CD4-positive, alpha-beta T cell (primary cell): ENCODE results near the gene B3GNT3. TPM values are rescaled to one million over a fixed set of nuclear protein-coding genes. Genes with fewer than 3 reads are reported as not detected.
A peak's percentile ranks its signal among the peaks of the same experiment; 100 is the strongest.

Experiments used
- ATAC-seq: fragments of 200-7000 bp; cut with Tn5 transposase; one replicate; pipeline ENCODE4 v1.10.0; 2022; ENCODE audit warnings: mild to moderate bottlenecking; ENCODE audit not compliant: poor library complexity
- CTCF ChIA-PET: fragments of 350-600 bp; sonication (Branson Sonifier 250); formaldehyde crosslinking; loops from one replicate; lab custom pipeline; 2021; ENCODE audit warnings: antibody characterized with exemption, inconsistent platforms; lab: Charles Lee
- POLR2A ChIA-PET: fragments of 350-600 bp; sonication (Branson Sonifier 250); formaldehyde crosslinking; loops from one replicate; lab custom pipeline; 2021; ENCODE audit warnings: antibody characterized with exemption, inconsistent platforms; lab: Charles Lee
- DNase-seq, 14 experiments: peaks; one replicate each; pipeline ENCODE4 v3.0.0-alpha.2; 2013 to 2020; ENCODE audit warnings: mixed read lengths in 2 of 14
- H3K27ac ChIP-seq, 2 donors: one replicate each; pipeline versions ENCODE4 v1.5.1 to v1.7.0; 2013; ENCODE audit warnings: low read length in 2 of 2, low read depth in 1 of 2, mild to moderate bottlenecking in 1 of 2
- H3K27me3 ChIP-seq, 2 experiments: 1 replicate in 1 of 2; 2 replicates in 1 of 2; pipeline versions ENCODE4 v1.6.1 to v1.7.0; 2013; ENCODE audit warnings: low read length in 2 of 2, control low read depth in 1 of 2, mild to moderate bottlenecking in 1 of 2, moderate library complexity in 1 of 2; ENCODE audit not compliant: insufficient read depth in 2 of 2, control insufficient read depth in 1 of 2
- H3K36me3 ChIP-seq: one replicate; pipeline ENCODE4 v1.6.1; 2013; ENCODE audit warnings: low read length, control low read depth; ENCODE audit not compliant: insufficient read depth
- H3K4me1 ChIP-seq: one replicate; pipeline ENCODE4 v1.6.1; 2013; ENCODE audit warnings: low read length, control low read depth; ENCODE audit not compliant: insufficient read depth
- H3K4me3 ChIP-seq: one replicate; pipeline ENCODE4 v1.5.1; 2013; ENCODE audit warnings: mild to moderate bottlenecking, low read length, moderate library complexity
- H3K9me3 ChIP-seq, 2 experiments: 1 replicate in 1 of 2; 2 replicates in 1 of 2; pipeline versions ENCODE4 v1.6.1 to v1.7.0; 2013; ENCODE audit warnings: low read length in 2 of 2, mild to moderate bottlenecking in 2 of 2, control low read depth in 1 of 2, moderate library complexity in 1 of 2; ENCODE audit not compliant: control insufficient read depth in 1 of 2, insufficient read depth in 1 of 2
- H3K27ac Mint-ChIP-seq: one replicate; pipeline ENCODE4 v1.8.0; 2020; ENCODE audit warnings: mixed read lengths
- H3K27me3 Mint-ChIP-seq: one replicate; pipeline ENCODE4 v1.8.0; 2021; ENCODE audit warnings: mixed read lengths
- H3K36me3 Mint-ChIP-seq: one replicate; pipeline ENCODE4 v1.8.0; 2021; ENCODE audit warnings: low read depth, mixed read lengths
- H3K4me1 Mint-ChIP-seq: one replicate; pipeline ENCODE4 v1.8.0; 2021; ENCODE audit warnings: low read depth, mixed read lengths
- H3K4me3 Mint-ChIP-seq: one replicate; pipeline ENCODE4 v1.8.0; 2020; ENCODE audit warnings: mild to moderate bottlenecking, mixed read lengths
- H3K9me3 Mint-ChIP-seq: one replicate; pipeline ENCODE4 v1.8.0; 2020; ENCODE audit warnings: mixed read lengths
- intact Hi-C, 2 experiments: fragments of 100-400 bp; cut with DNase I in 1 of 2; cut with micrococcal nuclease in 1 of 2; formaldehyde crosslinking; loops; one replicate each; pipeline versions ENCODE4 v1.15.1 to v1.9.0; 2023 to 2025; cut with DNase I, micrococcal nuclease
- total RNA-seq, 174 experiments: library from RNA in 2 of 174; stranded (reverse) in 2 of 174; gene quantifications; one replicate each; pipeline ENCODE4 v1.2.3 and lab custom pipeline; 2021 to 2026
- TF ChIP-seq, protein P1 (sequence below): fragments of 200-600 bp; IDR thresholded peaks from one replicate; pipeline ENCODE4 v1.8.0; 2022; ENCODE audit warnings: antibody characterized with exemption, mild to moderate bottlenecking

Gene B3GNT3
- total RNA-seq, 2 experiments from 2014 or later: 0.39 to 0.52 TPM

DNA sequence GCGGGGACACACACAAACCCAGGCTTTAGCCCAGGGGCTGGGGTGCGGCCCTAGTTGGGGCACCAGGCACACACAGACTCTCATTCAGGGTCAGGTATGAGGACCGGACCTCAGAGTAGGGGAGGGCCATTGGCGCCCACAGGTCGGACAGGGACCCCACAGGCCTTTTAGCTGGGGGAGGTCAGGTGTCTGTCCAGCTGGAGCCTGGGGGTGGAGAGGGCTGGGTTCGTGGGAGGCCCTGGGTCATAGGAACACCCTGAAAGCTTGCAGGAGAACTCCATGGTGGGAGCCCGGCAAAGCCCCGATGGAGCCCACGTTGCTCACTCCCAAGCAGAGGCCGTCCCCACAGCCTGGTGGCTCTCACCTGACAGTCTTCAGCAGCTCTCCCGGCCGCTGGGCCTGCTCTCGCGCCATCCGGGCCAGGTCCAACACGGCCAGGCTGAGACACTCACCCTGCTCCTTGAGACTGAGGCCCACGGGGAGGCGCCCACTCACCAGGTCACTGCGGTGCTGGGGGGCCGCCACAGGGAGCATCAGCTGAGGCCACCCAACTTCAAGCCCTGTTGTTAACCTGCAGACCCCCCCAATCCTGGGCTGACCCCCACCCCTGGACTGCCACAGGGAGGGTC, 47.8 kb downstream of the B3GNT3 start:
- Mint-ChIP-seq H3K4me1 (peaks cover 36% of the 10 kb centered on the region), H3K36me3 (peaks cover 84% of the 10 kb centered on the region), H3K9me3 (no peaks in the 10 kb centered on the region), H3K27ac (peak overlapping the region; percentile 94), H3K4me3 (no peak overlapping the region), H3K27me3 (no peaks in the 10 kb centered on the region)
- no peak for ATAC-seq
- Histone ChIP-seq H3K4me1 (peaks cover 63% of the 10 kb centered on the region), H3K27ac (peak overlapping the region in 1 of 2 donors; percentile 35), H3K36me3 (peaks cover 65% of the 10 kb centered on the region), H3K9me3 (no peaks in the 10 kb centered on the region), H3K27me3 (no peaks in the 10 kb centered on the region), H3K4me3 (no peak overlapping the region)
- ChIA-PET CTCF (no interaction called here), POLR2A (interaction anchor here (1.2 kb wide), 1 partner anchor 17 kb away, joined by 6 read pairs; the partner anchor contains the start of gene RPL18A)
- intact Hi-C loops: no loop called here
- no peak for DNase-seq
- TF ChIP-seq, protein P1, sequence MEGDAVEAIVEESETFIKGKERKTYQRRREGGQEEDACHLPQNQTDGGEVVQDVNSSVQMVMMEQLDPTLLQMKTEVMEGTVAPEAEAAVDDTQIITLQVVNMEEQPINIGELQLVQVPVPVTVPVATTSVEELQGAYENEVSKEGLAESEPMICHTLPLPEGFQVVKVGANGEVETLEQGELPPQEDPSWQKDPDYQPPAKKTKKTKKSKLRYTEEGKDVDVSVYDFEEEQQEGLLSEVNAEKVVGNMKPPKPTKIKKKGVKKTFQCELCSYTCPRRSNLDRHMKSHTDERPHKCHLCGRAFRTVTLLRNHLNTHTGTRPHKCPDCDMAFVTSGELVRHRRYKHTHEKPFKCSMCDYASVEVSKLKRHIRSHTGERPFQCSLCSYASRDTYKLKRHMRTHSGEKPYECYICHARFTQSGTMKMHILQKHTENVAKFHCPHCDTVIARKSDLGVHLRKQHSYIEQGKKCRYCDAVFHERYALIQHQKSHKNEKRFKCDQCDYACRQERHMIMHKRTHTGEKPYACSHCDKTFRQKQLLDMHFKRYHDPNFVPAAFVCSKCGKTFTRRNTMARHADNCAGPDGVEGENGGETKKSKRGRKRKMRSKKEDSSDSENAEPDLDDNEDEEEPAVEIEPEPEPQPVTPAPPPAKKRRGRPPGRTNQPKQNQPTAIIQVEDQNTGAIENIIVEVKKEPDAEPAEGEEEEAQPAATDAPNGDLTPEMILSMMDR: no peak

DNA sequence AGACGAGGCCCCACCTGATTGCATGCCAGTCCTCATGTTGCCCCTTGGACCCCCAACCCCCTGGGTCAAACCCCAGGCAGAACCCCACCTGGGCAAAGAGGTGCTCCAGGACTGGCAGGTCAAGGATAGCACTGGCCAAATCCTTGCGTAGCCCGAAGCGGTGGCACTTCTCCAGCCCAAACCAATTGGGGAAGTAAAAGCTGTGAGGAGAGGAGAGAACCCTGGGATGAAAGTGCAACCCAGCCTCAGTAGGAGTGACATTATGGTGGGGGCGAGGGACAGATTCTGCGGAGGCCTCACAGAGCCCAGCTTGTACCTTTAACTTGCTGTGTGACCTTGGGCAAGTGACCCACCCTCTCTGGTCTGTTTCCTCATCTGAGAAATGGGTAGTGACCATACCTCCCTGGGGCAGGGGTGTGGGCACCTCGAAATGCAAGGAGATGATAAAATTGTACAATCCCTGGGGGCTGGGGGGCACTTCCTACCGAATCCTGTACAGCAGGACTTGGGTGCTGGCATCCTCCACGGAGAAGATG, 48.4 kb downstream of the B3GNT3 start:
- no peaks in the 10 kb centered on the region for H3K27me3 ChIP-seq
- Mint-ChIP-seq H3K36me3 (peaks cover 80% of the 10 kb centered on the region), H3K27ac (peak overlapping the region; percentile 94), H3K4me3 (peak overlapping the region; percentile 65), H3K9me3 (no peaks in the 10 kb centered on the region), H3K4me1 (peaks cover 42% of the 10 kb centered on the region), H3K27me3 (no peaks in the 10 kb centered on the region)
- TF ChIP-seq, protein P1: no peak
- ATAC-seq (no peak), DNase-seq (no peak)
- ChIA-PET CTCF (interaction anchor here (1.0 kb wide), 1 partner anchor 12 kb away, joined by 5 read pairs; no protein-coding TSS in a partner anchor), POLR2A (interaction anchor here (1.2 kb wide), 1 partner anchor 16 kb away, joined by 6 read pairs; the partner anchor contains the start of gene RPL18A)
- peaks cover 59% of the 10 kb centered on the region for H3K36me3 ChIP-seq
- no peaks in the 10 kb centered on the region for H3K9me3 ChIP-seq
- no peak overlapping the region for H3K4me3 ChIP-seq
- H3K27ac ChIP-seq: peak overlapping the region in 1 of 2 donors; percentile 8
- intact Hi-C loops: no loop called here
- H3K4me1 ChIP-seq: peaks cover 69% of the 10 kb centered on the region

- Histone ChIP-seq H3K9me3 (no peaks in the 10 kb centered on the region), H3K27ac (peak overlapping the region in 1 of 2 donors; percentile 8), H3K4me3 (no peak overlapping the region), H3K36me3 (peaks cover 54% of the 10 kb centered on the region), H3K4me1 (peaks cover 75% of the 10 kb centered on the region), H3K27me3 (no peaks in the 10 kb centered on the region)
- H3K9me3 Mint-ChIP-seq: no peaks in the 10 kb centered on the region
- H3K4me1 Mint-ChIP-seq: peaks cover 48% of the 10 kb centered on the region
- ATAC-seq: no peak
- no peak for DNase-seq
- ChIA-PET CTCF (interaction anchor here (1.0 kb wide), 1 partner anchor 11 kb away, joined by 5 read pairs; no protein-coding TSS in a partner anchor), POLR2A (no interaction called here)
- H3K27me3 Mint-ChIP-seq: no peaks in the 10 kb centered on the region
- intact Hi-C loops: no loop called here
- peak overlapping the region; percentile 99 for H3K4me3 Mint-ChIP-seq
- H3K27ac Mint-ChIP-seq: peak overlapping the region; percentile 94
- peaks cover 74% of the 10 kb centered on the region for H3K36me3 Mint-ChIP-seq
- TF ChIP-seq, protein P1: no peak
Measured at GRCh38 chr19:17843908-17844490, 49.1 kb downstream of the B3GNT3 start.
